ENCODE results near the gene FGFBP1. TPM values are rescaled to one million over a fixed set of nuclear protein-coding genes. Genes with fewer than 3 reads are reported as not detected.

Gene FGFBP1
- total RNA-seq, 1 experiment from 2014 or later, result 5.0 TPM

DNA sequence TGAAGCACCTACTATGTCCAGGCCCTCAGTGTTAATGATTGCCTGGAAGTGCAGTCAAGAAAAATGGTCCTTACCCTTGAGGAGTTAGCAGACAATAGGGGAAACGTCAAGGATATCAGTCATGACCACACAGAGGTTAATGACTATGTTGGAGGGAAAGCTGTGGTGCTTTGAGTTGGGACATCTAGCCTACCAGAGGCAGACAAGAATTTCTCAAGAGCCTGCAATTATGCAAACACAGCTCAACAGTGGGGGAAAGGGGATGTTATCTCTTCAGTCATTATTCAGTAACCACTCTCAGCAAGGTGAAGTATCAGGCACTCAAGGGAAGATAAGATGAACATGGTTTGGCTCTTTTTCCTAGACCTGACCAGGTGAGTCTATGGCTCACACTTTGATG is 7.0 kb upstream of the FGFBP1 start:
- CTCF ChIA-PET, result no interaction called here
- Mint-ChIP-seq H3K4me3 (ENCODE audit: low read depth, unreplicated experiment) (no peak overlapping the region), H3K27ac (ENCODE audit: unreplicated experiment) (no peak overlapping the region), H3K9me3 (ENCODE audit: low read depth, unreplicated experiment) (no peaks in the 10 kb centered on the region), H3K36me3 (ENCODE audit: insufficient read depth, unreplicated experiment) (no peaks in the 10 kb centered on the region), H3K4me1 (ENCODE audit: low read depth, unreplicated experiment) (no peaks in the 10 kb centered on the region), H3K27me3 (ENCODE audit: unreplicated experiment) (no peaks in the 10 kb centered on the region)
- intact Hi-C loops (cut with micrococcal nuclease; ENCODE audit: unreplicated experiment), result no loop called here
- BruUV-seq (replicated peaks), result no TSS peak
- no peak for DNase-seq
- TF ChIP-seq, protein P1, sequence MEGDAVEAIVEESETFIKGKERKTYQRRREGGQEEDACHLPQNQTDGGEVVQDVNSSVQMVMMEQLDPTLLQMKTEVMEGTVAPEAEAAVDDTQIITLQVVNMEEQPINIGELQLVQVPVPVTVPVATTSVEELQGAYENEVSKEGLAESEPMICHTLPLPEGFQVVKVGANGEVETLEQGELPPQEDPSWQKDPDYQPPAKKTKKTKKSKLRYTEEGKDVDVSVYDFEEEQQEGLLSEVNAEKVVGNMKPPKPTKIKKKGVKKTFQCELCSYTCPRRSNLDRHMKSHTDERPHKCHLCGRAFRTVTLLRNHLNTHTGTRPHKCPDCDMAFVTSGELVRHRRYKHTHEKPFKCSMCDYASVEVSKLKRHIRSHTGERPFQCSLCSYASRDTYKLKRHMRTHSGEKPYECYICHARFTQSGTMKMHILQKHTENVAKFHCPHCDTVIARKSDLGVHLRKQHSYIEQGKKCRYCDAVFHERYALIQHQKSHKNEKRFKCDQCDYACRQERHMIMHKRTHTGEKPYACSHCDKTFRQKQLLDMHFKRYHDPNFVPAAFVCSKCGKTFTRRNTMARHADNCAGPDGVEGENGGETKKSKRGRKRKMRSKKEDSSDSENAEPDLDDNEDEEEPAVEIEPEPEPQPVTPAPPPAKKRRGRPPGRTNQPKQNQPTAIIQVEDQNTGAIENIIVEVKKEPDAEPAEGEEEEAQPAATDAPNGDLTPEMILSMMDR (IDR thresholded peaks at IDR 0.05; ENCODE audit: unreplicated experiment), result no peak

DNA sequence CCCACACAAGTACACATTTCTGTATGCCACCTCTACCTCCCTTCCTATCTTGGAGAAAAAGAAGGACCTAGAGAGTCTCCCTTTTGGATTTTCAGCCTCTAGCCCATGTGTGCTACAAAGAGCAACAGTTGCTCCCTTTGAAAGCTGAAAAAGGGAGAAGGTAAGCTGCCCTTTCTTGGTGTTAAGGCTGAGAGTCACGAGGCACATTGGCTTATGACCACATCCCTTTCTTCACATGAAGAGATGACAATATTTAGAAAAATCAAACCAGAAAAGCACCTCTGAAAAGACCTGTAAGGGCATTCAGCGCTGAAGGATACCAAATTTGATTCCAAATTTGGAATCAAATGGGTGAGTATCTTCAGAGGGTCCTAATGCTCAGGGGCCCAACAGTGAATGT is 6.4 kb upstream of the FGFBP1 start:
- no peak for DNase-seq
- TF ChIP-seq, protein P1 (IDR thresholded peaks at IDR 0.05; ENCODE audit: unreplicated experiment), result no peak
- Mint-ChIP-seq H3K4me3 (ENCODE audit: low read depth, unreplicated experiment) (no peak overlapping the region), H3K27ac (ENCODE audit: unreplicated experiment) (no peak overlapping the region), H3K4me1 (ENCODE audit: low read depth, unreplicated experiment) (no peaks in the 10 kb centered on the region), H3K9me3 (ENCODE audit: low read depth, unreplicated experiment) (no peaks in the 10 kb centered on the region), H3K36me3 (ENCODE audit: insufficient read depth, unreplicated experiment) (no peaks in the 10 kb centered on the region), H3K27me3 (ENCODE audit: unreplicated experiment) (no peaks in the 10 kb centered on the region)
- no TSS peak for BruUV-seq (replicated peaks)
- CTCF ChIA-PET, result no interaction called here
- intact Hi-C loops (cut with micrococcal nuclease; ENCODE audit: unreplicated experiment), result no loop called here

DNA sequence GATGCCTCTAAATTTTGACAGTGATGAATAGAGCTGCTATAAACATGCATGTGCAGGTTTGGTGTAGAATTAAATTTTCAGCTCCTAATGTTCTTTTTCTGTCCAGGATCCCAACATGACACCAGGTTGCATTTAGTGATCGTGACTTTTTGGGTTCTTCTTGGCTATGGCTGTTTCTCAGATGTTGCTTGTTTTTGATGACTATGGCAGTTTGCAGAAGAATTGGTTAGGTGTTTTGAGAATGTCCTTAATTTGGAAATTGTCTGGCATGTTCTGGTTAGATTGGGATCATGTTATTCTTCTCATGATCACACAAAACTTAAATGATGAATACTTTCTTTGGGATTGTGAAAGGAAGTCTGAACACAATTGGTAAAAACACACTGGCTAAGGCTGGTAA is 3.7 kb upstream of the FGFBP1 start:
- DNase-seq, result no peak
- Mint-ChIP-seq H3K4me3 (ENCODE audit: low read depth, unreplicated experiment) (no peak overlapping the region), H3K9me3 (ENCODE audit: low read depth, unreplicated experiment) (no peaks in the 10 kb centered on the region), H3K27me3 (ENCODE audit: unreplicated experiment) (no peaks in the 10 kb centered on the region), H3K27ac (ENCODE audit: unreplicated experiment) (no peak overlapping the region), H3K4me1 (ENCODE audit: low read depth, unreplicated experiment) (peaks cover 15% of the 10 kb centered on the region), H3K36me3 (ENCODE audit: insufficient read depth, unreplicated experiment) (no peaks in the 10 kb centered on the region)
- intact Hi-C loops (cut with micrococcal nuclease; ENCODE audit: unreplicated experiment), result no loop called here
- no TSS peak for BruUV-seq (replicated peaks)
- TF ChIP-seq, protein P1 (IDR thresholded peaks at IDR 0.05; ENCODE audit: unreplicated experiment), result no peak
- CTCF ChIA-PET, result no interaction called here

DNA sequence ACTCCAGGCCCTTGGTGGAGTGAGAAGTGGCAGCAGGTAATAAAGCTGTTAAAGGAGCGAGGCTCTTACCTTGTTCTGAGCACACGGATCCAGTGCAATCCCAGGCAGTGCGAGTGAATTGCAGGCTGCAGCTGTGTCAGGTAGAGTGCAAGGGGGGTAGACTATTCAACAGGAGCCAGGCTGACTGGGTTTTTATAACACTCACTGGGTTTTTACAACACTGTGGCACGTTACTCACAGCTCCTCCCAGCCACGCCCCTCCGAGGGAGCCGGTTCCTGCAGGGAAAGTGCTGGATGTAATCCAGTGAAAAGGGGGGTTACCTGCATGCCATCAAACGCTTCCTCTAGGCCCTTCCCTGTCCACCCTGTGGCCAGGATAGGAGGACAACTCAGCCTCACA is 358 bp downstream of the FGFBP1 start:
- no peaks in the 10 kb centered on the region for H3K36me3 Mint-ChIP-seq (ENCODE audit: insufficient read depth, unreplicated experiment)
- H3K4me1 Mint-ChIP-seq (ENCODE audit: low read depth, unreplicated experiment), result peaks cover 23% of the 10 kb centered on the region
- H3K9me3 Mint-ChIP-seq (ENCODE audit: low read depth, unreplicated experiment), result no peaks in the 10 kb centered on the region
- H3K27ac Mint-ChIP-seq (ENCODE audit: unreplicated experiment), result peak overlapping the region; percentile 47
- DNase-seq, result peak; percentile 58
- peak overlapping the region; percentile 45 for H3K4me3 Mint-ChIP-seq (ENCODE audit: low read depth, unreplicated experiment)
- BruUV-seq (replicated peaks), result no TSS peak
- TF ChIP-seq, protein P1 (IDR thresholded peaks at IDR 0.05; ENCODE audit: unreplicated experiment), result no peak
- CTCF ChIA-PET, result interaction anchor here (0.5 to 1.5 kb wide), 2 partner anchors 56 to 235 kb away, joined by 5 read pairs; partner anchors contain the start of gene BST1
- intact Hi-C loops (cut with micrococcal nuclease; ENCODE audit: unreplicated experiment), result no loop called here
- no peaks in the 10 kb centered on the region for H3K27me3 Mint-ChIP-seq (ENCODE audit: unreplicated experiment)
